Measurements from ENCODE around the gene MTMR1. TPM values are rescaled to one million over a fixed set of nuclear protein-coding genes. Genes with fewer than 3 reads are reported as not detected.

MTMR1 gene
- total and polyA plus RNA-seq, 2 donors (not counting 3 experiments of a cell fraction or from before 2014, with no cell fraction given): 17.1 to 20.3 TPM

GRCh38 chrX:150768132-150768485 is 74.9 kb downstream of the MTMR1 start:
- H3K9me1 ChIP-seq (replicated peaks; ENCODE audit: control insufficient read depth, extremely low read depth, insufficient read depth, low read length): no peaks in the 10 kb centered on the region
- no peak overlapping the region for H3K27ac ChIP-seq (ENCODE audit: insufficient read depth, low read depth, low read length)
- H3K4me3 ChIP-seq (replicated peaks in 1 of 3; ENCODE audit: insufficient read depth in 1 of 3, low read depth in 1 of 3, low read length in 3 of 3): no peak overlapping the region
- H3K9me3 ChIP-seq (replicated peaks; ENCODE audit: control insufficient read depth, insufficient read depth, low read length): no peaks in the 10 kb centered on the region
- H3K9ac ChIP-seq (replicated peaks; ENCODE audit: extremely low read depth, insufficient read depth, low read length): no peak overlapping the region
- POLR2A ChIA-PET: no interaction called here
- CTCF ChIA-PET: no interaction called here
- H3K79me2 ChIP-seq (ENCODE audit: control insufficient read depth, insufficient read depth, low read length): no peaks in the 10 kb centered on the region
- no peaks in the 10 kb centered on the region for H3K27me3 ChIP-seq (ENCODE audit: control insufficient read depth in 2 of 2, insufficient read depth in 2 of 2, low read length in 2 of 2)
- H4K20me1 ChIP-seq (replicated peaks; ENCODE audit: control insufficient read depth, extremely low read depth, insufficient read depth, low read length): no peaks in the 10 kb centered on the region
- no TSS peak for BruUV-seq (replicated peaks)
- FAIRE-seq (no peak), DNase-seq (ENCODE audit: low read depth, low spot score) (no peak)
- TF ChIP-seq CTCF (IDR thresholded peaks at IDR 0.05; ENCODE audit: extremely low read depth in 1 of 2, insufficient read depth in 1 of 2, low read depth in 1 of 2, low read length in 2 of 2) (no peak), MYC (IDR thresholded peaks at IDR 0.05; ENCODE audit: low read depth, low read length) (no peak), POLR2A (IDR thresholded peaks at IDR 0.05; ENCODE audit: low read depth, low read length) (no peak), FOS (IDR thresholded peaks at IDR 0.05; ENCODE audit: borderline replicate concordance, insufficient read depth, low read length) (no peak), JUN (IDR thresholded peaks at IDR 0.05; ENCODE audit: borderline replicate concordance, insufficient read depth, insufficient read length, low read depth) (no peak), GATA2 (IDR thresholded peaks at IDR 0.05; ENCODE audit: insufficient read depth, insufficient read length, low read depth, low read length) (no peak), EZH2 (IDR thresholded peaks at IDR 0.05; ENCODE audit: borderline replicate concordance, low read depth, low read length, severe bottlenecking) (no peak), POLR2AphosphoS5 (IDR thresholded peaks at IDR 0.05; ENCODE audit: insufficient read depth, low read depth, low read length) (no peak)
- TF ChIP-seq, protein P1, sequence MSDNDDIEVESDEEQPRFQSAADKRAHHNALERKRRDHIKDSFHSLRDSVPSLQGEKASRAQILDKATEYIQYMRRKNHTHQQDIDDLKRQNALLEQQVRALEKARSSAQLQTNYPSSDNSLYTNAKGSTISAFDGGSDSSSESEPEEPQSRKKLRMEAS (IDR thresholded peaks at IDR 0.05; ENCODE audit: insufficient read depth, insufficient read length): no peak
- H2AFZ ChIP-seq (ENCODE audit: low read depth, low read length): no peak overlapping the region
- dilution Hi-C loops (cut with MboI; ENCODE audit: extremely low pct_ligation_motif_present, low sequenced_read_pairs): no loop called here
- intact Hi-C loops (cut with micrococcal nuclease): no loop called here
- no peaks in the 10 kb centered on the region for H3K36me3 ChIP-seq (ENCODE audit: control insufficient read depth in 2 of 2, extremely low read depth in 1 of 2, insufficient read depth in 2 of 2, low read length in 2 of 2)
- H3K4me2 ChIP-seq (ENCODE audit: insufficient read depth, low read length): no peak overlapping the region
- no peaks in the 10 kb centered on the region for H3K4me1 ChIP-seq (ENCODE audit: control insufficient read depth, extremely low read depth, insufficient read depth, low read length)

Data from endothelial cell of umbilical vein (primary cell).